Mammary epithelial cell (primary cell): ENCODE results near the gene COA5.

ENCODE experiments used
- CTCF ChIP-seq, 2 donors: IDR thresholded peaks in 1 of 2; conservative IDR thresholded peaks in 1 of 2; 2 replicates each; pipeline ENCODE4 v1.5.1; 2011 to 2012; ENCODE audit warnings: inconsistent platforms in 2 of 2, low read length in 2 of 2, mild to moderate bottlenecking in 2 of 2, control low read depth in 1 of 2, low read depth in 1 of 2; ENCODE audit not compliant: insufficient read depth in 1 of 2; ENCODE audit errors: extremely low read depth in 1 of 2
- EZH2 ChIP-seq: IDR thresholded peaks from 2 replicates; pipeline ENCODE4 v1.6.1; 2012; ENCODE audit warnings: low read length, inconsistent platforms, borderline replicate concordance

- TF ChIP-seq CTCF (conservative IDR thresholded peaks at IDR 0.05 in 1 of 2, IDR thresholded peaks at IDR 0.05 in 1 of 2; ENCODE audit: extremely low read depth in 1 of 2, insufficient read depth in 1 of 2, low read depth in 1 of 2, low read length in 2 of 2) (no peak), EZH2 (no peak)
These were observed 31.5 kb downstream of the COA5 start for GRCh38 chr2:98576666-98577312.
